PC-3 (cell line): ENCODE data around the gene SAMD5. TPM values are rescaled to one million over a fixed set of nuclear protein-coding genes. Genes with fewer than 3 reads are reported as not detected.

Source experiments
- ATAC-seq: fragments of 200-7000 bp; cut with Tn5 transposase; 2 replicates; pipeline ENCODE4 v1.9.1; 2020; ENCODE audit warnings: mild to moderate bottlenecking, moderate library complexity
- BruUV-seq: library from RNA; stranded (reverse); fragments of 400-500 nt; replicated peaks from 2 replicates; lab custom pipeline; 2021; lab: Mats Ljungman, UMichigan
- CTCF ChIA-PET: fragments of 300-600 bp; sonication (Branson Sonifier 250); formaldehyde crosslinking; loops from one replicate; lab custom pipeline; 2022; ENCODE audit warnings: antibody characterized with exemption; lab: Charles Lee
- POLR2A ChIA-PET: fragments of 300-600 bp; sonication (Branson Sonifier 250); formaldehyde crosslinking; loops from one replicate; lab custom pipeline; 2022; ENCODE audit warnings: antibody characterized with exemption; ENCODE audit not compliant: unreplicated experiment; lab: Charles Lee
- DNase-seq: peaks from one replicate; pipeline ENCODE4 v3.0.0-alpha.2; 2015
- H2AFZ ChIP-seq: fragments of 300-600 bp; sonication (generic); 2 replicates; pipeline ENCODE4 v1.6.0; 2016; ENCODE audit warnings: antibody characterized with exemption, low read length
- H3F3A ChIP-seq: fragments of 300-600 bp; sonication (generic); one replicate; pipeline ENCODE4 v1.6.0; 2017; ENCODE audit warnings: antibody characterized with exemption, low read length, control low read depth, mild to moderate bottlenecking; ENCODE audit not compliant: unreplicated experiment
- H3K27ac ChIP-seq: fragments of 300-600 bp; sonication (generic); 2 replicates; pipeline ENCODE4 v1.5.1; 2016; ENCODE audit warnings: mild to moderate bottlenecking, low read length
- H3K27me3 ChIP-seq: fragments of 300-600 bp; sonication (generic); 2 replicates; pipeline ENCODE4 v1.6.1; 2016; ENCODE audit warnings: low read length, mixed read lengths
- H3K36me3 ChIP-seq: fragments of 300-600 bp; sonication (generic); 2 replicates; pipeline ENCODE4 v1.6.1; 2016; ENCODE audit warnings: low read depth, mixed run types, low read length, mixed read lengths
- H3K4me1 ChIP-seq: fragments of 300-600 bp; sonication (generic); 2 replicates; pipeline ENCODE4 v1.5.1; 2016; ENCODE audit warnings: low read length; ENCODE audit not compliant: insufficient read depth
- H3K4me2 ChIP-seq: fragments of 300-600 bp; sonication (generic); 2 replicates; pipeline ENCODE4 v1.6.0; 2016; ENCODE audit warnings: low read length
- H3K4me3 ChIP-seq: fragments of 300-600 bp; sonication (generic); 2 replicates; pipeline ENCODE4 v1.5.1; 2016; ENCODE audit warnings: mild to moderate bottlenecking, low read length, mixed read lengths
- H3K79me2 ChIP-seq: fragments of 300-600 bp; sonication (generic); 2 replicates; pipeline ENCODE4 v1.6.1; 2017; ENCODE audit warnings: low read length, mixed read lengths
- H3K9ac ChIP-seq: fragments of 300-600 bp; sonication (generic); 2 replicates; pipeline ENCODE4 v1.6.0; 2016; ENCODE audit warnings: mild to moderate bottlenecking, low read length
- H3K9me2 ChIP-seq: fragments of 300-600 bp; sonication (generic); replicated peaks from 2 replicates; pipeline ENCODE4 v1.6.1; 2016; ENCODE audit warnings: mixed run types, low read length, mixed read lengths
- H3K9me3 ChIP-seq: fragments of 300-600 bp; sonication (generic); 2 replicates; pipeline ENCODE4 v1.6.1; 2016; ENCODE audit warnings: low read length, mixed read lengths
- H4K20me1 ChIP-seq: fragments of 300-600 bp; sonication (generic); 2 replicates; pipeline ENCODE4 v1.6.1; 2016; ENCODE audit warnings: low read length, mixed read lengths
- EZH2 ChIP-seq: fragments of 300-600 bp; sonication (generic); IDR thresholded peaks from one replicate; pipeline ENCODE4 v1.6.1; 2017; ENCODE audit warnings: antibody characterized with exemption, mild to moderate bottlenecking, low read length; ENCODE audit not compliant: unreplicated experiment
- EZH2phosphoT487 ChIP-seq: fragments of 300-600 bp; sonication (generic); IDR thresholded peaks from 2 replicates; pipeline ENCODE4 v1.6.1; 2018; ENCODE audit warnings: mild to moderate bottlenecking, antibody characterized with exemption, low read length, borderline replicate concordance
- intact Hi-C: fragments of 100-400 bp; cut with micrococcal nuclease; formaldehyde crosslinking; loops from 2 replicates; pipeline ENCODE4 v1.9.0; 2023
- total RNA-seq: library from RNA; depleted of rRNA; stranded (reverse); fragments of >200 nt; gene quantifications from 2 replicates; pipeline ENCODE4 v1.2.3, GENCODE V29; 2014
- TF ChIP-seq, protein P1 (sequence below): fragments of 300-600 bp; sonication (generic); conservative IDR thresholded peaks from 2 replicates; pipeline ENCODE4 v1.5.1; 2017; ENCODE audit warnings: antibody characterized with exemption, low read depth, mild to moderate bottlenecking, low read length

Gene SAMD5
- total RNA-seq, 1 experiment from 2014 or later: 1.8 TPM

DNA sequence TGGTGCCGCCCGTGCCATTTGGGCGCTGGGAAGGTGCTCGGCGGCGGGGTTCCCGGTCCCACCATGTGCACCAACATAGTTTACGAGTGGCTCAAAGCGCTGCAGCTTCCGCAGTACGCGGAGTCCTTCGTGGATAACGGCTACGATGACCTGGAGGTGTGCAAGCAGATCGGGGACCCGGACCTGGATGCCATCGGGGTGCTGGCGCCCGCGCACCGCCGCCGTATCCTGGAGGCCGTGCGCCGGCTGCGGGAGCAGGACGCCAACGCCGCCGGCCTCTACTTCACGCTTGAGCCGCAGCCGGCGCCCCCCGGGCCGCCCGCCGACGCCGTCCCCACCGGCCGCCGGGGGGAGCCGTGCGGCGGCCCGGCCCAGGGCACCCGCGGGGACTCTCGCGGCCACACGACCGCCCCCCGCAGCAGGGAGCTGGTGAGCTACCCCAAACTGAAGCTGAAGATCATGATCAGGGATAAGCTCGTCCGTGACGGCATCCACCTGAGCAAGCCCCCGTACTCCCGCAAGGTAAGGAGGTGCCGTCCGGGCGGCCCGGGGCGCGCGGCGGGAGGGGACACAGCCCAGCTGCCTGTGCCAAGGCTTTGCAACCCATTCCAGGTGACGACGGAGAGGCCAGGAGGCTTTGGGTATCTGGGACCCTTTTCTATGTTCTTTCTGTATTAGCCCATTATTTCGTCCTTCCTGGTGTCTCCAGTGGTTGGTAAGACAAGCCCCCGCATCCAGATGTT is 547 bp downstream of the SAMD5 start:
- peaks cover 13% of the 10 kb centered on the region; the same call in 1 of the 2 replicates for H3K4me1 ChIP-seq
- intact Hi-C loops: loop anchor here (2.0 to 10.0 kb wide), 3 partner anchors 68 to 276 kb away; no protein-coding TSS in a partner anchor
- ChIA-PET CTCF (interaction anchor here (1.1 kb wide), 1 partner anchor 657 kb away, joined by 3 read pairs; no protein-coding TSS in a partner anchor), POLR2A (no interaction called here)
- H3K27me3 ChIP-seq: no peaks in the 10 kb centered on the region
- H3K4me2 ChIP-seq: peak overlapping the region; percentile 97
- no TSS peak for BruUV-seq
- no peaks in the 10 kb centered on the region for H3K9me3 ChIP-seq
- H3K9ac ChIP-seq: peak overlapping the region; percentile 23
- no peak overlapping the region for H3K27ac ChIP-seq
- H3K36me3 ChIP-seq: no peaks in the 10 kb centered on the region
- DNase-seq: no peak
- TF ChIP-seq EZH2phosphoT487: no peak
- no peak for TF ChIP-seq EZH2
- TF ChIP-seq, protein P1, sequence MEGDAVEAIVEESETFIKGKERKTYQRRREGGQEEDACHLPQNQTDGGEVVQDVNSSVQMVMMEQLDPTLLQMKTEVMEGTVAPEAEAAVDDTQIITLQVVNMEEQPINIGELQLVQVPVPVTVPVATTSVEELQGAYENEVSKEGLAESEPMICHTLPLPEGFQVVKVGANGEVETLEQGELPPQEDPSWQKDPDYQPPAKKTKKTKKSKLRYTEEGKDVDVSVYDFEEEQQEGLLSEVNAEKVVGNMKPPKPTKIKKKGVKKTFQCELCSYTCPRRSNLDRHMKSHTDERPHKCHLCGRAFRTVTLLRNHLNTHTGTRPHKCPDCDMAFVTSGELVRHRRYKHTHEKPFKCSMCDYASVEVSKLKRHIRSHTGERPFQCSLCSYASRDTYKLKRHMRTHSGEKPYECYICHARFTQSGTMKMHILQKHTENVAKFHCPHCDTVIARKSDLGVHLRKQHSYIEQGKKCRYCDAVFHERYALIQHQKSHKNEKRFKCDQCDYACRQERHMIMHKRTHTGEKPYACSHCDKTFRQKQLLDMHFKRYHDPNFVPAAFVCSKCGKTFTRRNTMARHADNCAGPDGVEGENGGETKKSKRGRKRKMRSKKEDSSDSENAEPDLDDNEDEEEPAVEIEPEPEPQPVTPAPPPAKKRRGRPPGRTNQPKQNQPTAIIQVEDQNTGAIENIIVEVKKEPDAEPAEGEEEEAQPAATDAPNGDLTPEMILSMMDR: no peak
- H3F3A ChIP-seq: no peaks in the 10 kb centered on the region
- no peaks in the 10 kb centered on the region for H4K20me1 ChIP-seq
- peak overlapping the region; percentile 95 for H3K4me3 ChIP-seq
- H3K9me2 ChIP-seq: no peaks in the 10 kb centered on the region
- ATAC-seq: peak; percentile 7
- no peaks in the 10 kb centered on the region for H3K79me2 ChIP-seq
- H2AFZ ChIP-seq: peak overlapping the region; percentile 98

DNA sequence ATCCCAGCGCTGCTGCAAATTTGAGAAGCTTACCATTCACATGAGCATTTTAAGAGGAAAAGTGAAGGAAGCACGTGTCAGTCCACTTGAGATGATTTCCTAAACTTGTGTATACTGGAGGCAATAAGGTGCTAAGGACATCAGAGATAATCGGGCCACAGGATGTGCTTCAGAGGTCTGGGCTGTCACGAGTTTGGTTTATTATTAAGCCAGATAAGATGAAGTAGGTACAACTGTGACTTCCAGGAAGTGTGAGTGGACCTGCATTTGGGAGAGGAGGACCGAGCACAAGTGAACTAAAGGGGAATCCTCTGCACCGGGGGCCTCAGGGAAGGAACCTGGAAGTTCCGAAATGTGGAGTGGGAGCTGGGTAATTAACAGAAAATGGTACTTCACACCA is 1.4 kb downstream of the SAMD5 start:
- H3K4me3 ChIP-seq: peak overlapping the region; percentile 95
- H3K4me2 ChIP-seq: peak overlapping the region; percentile 97

More for the DNA sequence above, 1.4 kb downstream of the SAMD5 start:
- Histone ChIP-seq H3K4me1 (peaks cover 13% of the 10 kb centered on the region; the same call in 1 of the 2 replicates), H3K27ac (no peak overlapping the region), H4K20me1 (no peaks in the 10 kb centered on the region), H3K9me2 (no peaks in the 10 kb centered on the region), H3K9me3 (no peaks in the 10 kb centered on the region), H3K27me3 (no peaks in the 10 kb centered on the region), H3F3A (no peaks in the 10 kb centered on the region), H2AFZ (peak overlapping the region; percentile 65; the same call in 1 of the 2 replicates), H3K36me3 (no peaks in the 10 kb centered on the region), H3K79me2 (no peaks in the 10 kb centered on the region), H3K9ac (no peak overlapping the region)
- intact Hi-C loops: loop anchor here (2.0 to 10.0 kb wide), 3 partner anchors 67 to 275 kb away; no protein-coding TSS in a partner anchor
- ChIA-PET POLR2A (no interaction called here), CTCF (no interaction called here)
- TF ChIP-seq, protein P1: no peak
- no peak for TF ChIP-seq EZH2
- no peak for TF ChIP-seq EZH2phosphoT487
- no peak for ATAC-seq
- no peak for DNase-seq
- TSS peak; percentile 45 for BruUV-seq
